Measurements from ENCODE around the gene YARS1. TPM values are rescaled to one million over a fixed set of nuclear protein-coding genes. Genes with fewer than 3 reads are reported as not detected.

The YARS1 gene
- total and polyA plus RNA-seq, 2 of the 13 experiments (the other 11 are each of a cell fraction or from before 2014, with no cell fraction given): 50.1 to 113 TPM

GRCh38 chr1:32817159-32817814, at the start of gene YARS1, which contains the start of gene S100PBP (continued):
- peak; percentile 90 for TF ChIP-seq KDM5A (IDR thresholded peaks at IDR 0.05; ENCODE audit: borderline replicate concordance, low read length)
- peak; percentile 75; the same call in 1 of the 2 replicates for TF ChIP-seq SOX5 (CRISPR knock-in tag; IDR thresholded peaks at IDR 0.05; ENCODE audit: borderline replicate concordance)
- TF ChIP-seq TBX3 (IDR thresholded peaks at IDR 0.05; ENCODE audit: borderline replicate concordance): peak; percentile 74; the same call in 1 of the 2 replicates
- TF ChIP-seq CENPBD1 (CRISPR knock-in tag; IDR thresholded peaks at IDR 0.05; ENCODE audit: borderline replicate concordance, low read depth): no peak; the same call in 1 of the 2 replicates
- peak; percentile 36; the same call in 1 of the 2 replicates for TF ChIP-seq DPF2 (CRISPR knock-in tag; IDR thresholded peaks at IDR 0.05; ENCODE audit: borderline replicate concordance, low read depth)
- peak; percentile 95 for TF ChIP-seq SALL1 (CRISPR knock-in tag; IDR thresholded peaks at IDR 0.05)
- peak; percentile 93 for TF ChIP-seq GATAD1 (CRISPR knock-in tag; IDR thresholded peaks at IDR 0.05)
- peak; percentile 86 for TF ChIP-seq ZNF598 (CRISPR knock-in tag; IDR thresholded peaks at IDR 0.05; ENCODE audit: borderline replicate concordance)
- TF ChIP-seq NFE2L1 (CRISPR knock-in tag; IDR thresholded peaks at IDR 0.05; ENCODE audit: borderline replicate concordance): no peak; the same call in 1 of the 2 replicates
- peak; percentile 95 for TF ChIP-seq MAZ (IDR thresholded peaks at IDR 0.05; ENCODE audit: borderline replicate concordance, low read depth, low read length)
- TF ChIP-seq MAZ (CRISPR knock-in tag; IDR thresholded peaks at IDR 0.05; ENCODE audit: low read depth): peak; percentile 98
- peak; percentile 86; the same call in 1 of the 2 replicates for TF ChIP-seq MEF2D (CRISPR knock-in tag; IDR thresholded peaks at IDR 0.05)
- peak; percentile 79; the same call in 1 of the 2 replicates for TF ChIP-seq ARID2 (CRISPR knock-in tag; IDR thresholded peaks at IDR 0.05; ENCODE audit: borderline replicate concordance)
- TF ChIP-seq ZBTB25 (CRISPR knock-in tag; IDR thresholded peaks at IDR 0.05): peak; percentile 96
- 0 out of 2 replicates have a peak, but pooled peaks have one; percentile 54 for TF ChIP-seq ZHX2 (IDR thresholded peaks at IDR 0.05; ENCODE audit: low read depth)
- TF ChIP-seq ZHX2 (CRISPR knock-in tag; IDR thresholded peaks at IDR 0.05; ENCODE audit: borderline replicate concordance): no peak
- TF ChIP-seq ATAD3A (CRISPR knock-in tag; IDR thresholded peaks at IDR 0.05): no peak
- TF ChIP-seq ZNF660 (CRISPR knock-in tag; IDR thresholded peaks at IDR 0.05; ENCODE audit: borderline replicate concordance, low read depth): peak; percentile 24; the same call in 1 of the 2 replicates
- TF ChIP-seq ZNF101 (CRISPR knock-in tag; IDR thresholded peaks at IDR 0.05; ENCODE audit: borderline replicate concordance, low read depth): peak; percentile 57; the same call in 1 of the 2 replicates
- TF ChIP-seq EED (CRISPR knock-in tag; IDR thresholded peaks at IDR 0.05): 0 out of 2 replicates have a peak, but pooled peaks have one; percentile 49
- TF ChIP-seq GABPB1 (CRISPR knock-in tag; IDR thresholded peaks at IDR 0.05): peak; percentile 96
- no peak for TF ChIP-seq NAIF1 (CRISPR knock-in tag; IDR thresholded peaks at IDR 0.05; ENCODE audit: borderline replicate concordance)
- TF ChIP-seq MIER2 (CRISPR knock-in tag; IDR thresholded peaks at IDR 0.05): peak; percentile 74

All from HepG2 (cell line).